Measurements from ENCODE around the gene CFAP100.

CFAP100 gene

DNA sequence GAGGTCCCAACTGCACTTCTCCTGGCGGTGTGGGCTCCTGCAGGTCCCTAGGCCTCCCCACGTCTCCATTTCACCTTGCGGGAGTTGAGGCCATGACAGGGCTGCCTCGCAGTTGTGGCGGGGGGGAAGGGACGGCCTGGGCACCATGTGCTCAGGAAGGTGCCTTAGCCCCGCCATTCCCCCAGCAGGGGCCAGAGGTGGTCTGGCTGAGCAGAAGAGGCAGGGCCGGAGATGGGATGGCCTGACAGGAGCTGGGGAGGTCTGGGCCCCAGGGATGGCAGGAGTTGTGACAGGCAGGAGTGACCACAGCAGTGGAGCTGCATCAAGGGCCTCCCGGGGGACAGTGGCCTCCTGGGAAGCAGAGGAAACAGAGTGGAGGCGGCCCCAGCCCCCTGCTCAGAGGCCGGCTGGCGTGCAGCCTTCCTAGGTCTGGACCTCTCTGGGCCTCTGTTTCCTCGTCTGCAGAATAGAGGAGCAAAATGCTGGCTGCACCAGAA, 18.8 kb upstream of the CFAP100 start:
- TF ChIP-seq, protein P1, sequence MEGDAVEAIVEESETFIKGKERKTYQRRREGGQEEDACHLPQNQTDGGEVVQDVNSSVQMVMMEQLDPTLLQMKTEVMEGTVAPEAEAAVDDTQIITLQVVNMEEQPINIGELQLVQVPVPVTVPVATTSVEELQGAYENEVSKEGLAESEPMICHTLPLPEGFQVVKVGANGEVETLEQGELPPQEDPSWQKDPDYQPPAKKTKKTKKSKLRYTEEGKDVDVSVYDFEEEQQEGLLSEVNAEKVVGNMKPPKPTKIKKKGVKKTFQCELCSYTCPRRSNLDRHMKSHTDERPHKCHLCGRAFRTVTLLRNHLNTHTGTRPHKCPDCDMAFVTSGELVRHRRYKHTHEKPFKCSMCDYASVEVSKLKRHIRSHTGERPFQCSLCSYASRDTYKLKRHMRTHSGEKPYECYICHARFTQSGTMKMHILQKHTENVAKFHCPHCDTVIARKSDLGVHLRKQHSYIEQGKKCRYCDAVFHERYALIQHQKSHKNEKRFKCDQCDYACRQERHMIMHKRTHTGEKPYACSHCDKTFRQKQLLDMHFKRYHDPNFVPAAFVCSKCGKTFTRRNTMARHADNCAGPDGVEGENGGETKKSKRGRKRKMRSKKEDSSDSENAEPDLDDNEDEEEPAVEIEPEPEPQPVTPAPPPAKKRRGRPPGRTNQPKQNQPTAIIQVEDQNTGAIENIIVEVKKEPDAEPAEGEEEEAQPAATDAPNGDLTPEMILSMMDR (IDR thresholded peaks at IDR 0.05), result no peak

- TF ChIP-seq, protein P1 (IDR thresholded peaks at IDR 0.05), result no peak
These were observed 18.3 kb upstream of the CFAP100 start for GRCh38 chr3:126376444-126376843.

- TF ChIP-seq, protein P1 (IDR thresholded peaks at IDR 0.05), result no peak
These were observed 17.5 kb upstream of the CFAP100 start for GRCh38 chr3:126377211-126377610.

- TF ChIP-seq, protein P1 (IDR thresholded peaks at IDR 0.05), result no peak
These were observed 16.4 kb upstream of the CFAP100 start for GRCh38 chr3:126378341-126378751.

GRCh38 chr3:126380011-126380768, 14.5 kb upstream of the CFAP100 start:
- TF ChIP-seq, protein P1 (IDR thresholded peaks at IDR 0.05), result no peak

- TF ChIP-seq, protein P1 (IDR thresholded peaks at IDR 0.05), result no peak
These were observed 12.7 kb upstream of the CFAP100 start for GRCh38 chr3:126381966-126382365.

GRCh38 chr3:126389112-126389793, 5.5 kb upstream of the CFAP100 start:
- TF ChIP-seq, protein P1 (IDR thresholded peaks at IDR 0.05), result peak; percentile 98

Data from LNCAP (cell line).